Measurements from ENCODE around the gene ACADS.

GRCh38 chr12:120693848-120694247, 31.8 kb upstream of the ACADS start:
- TF ChIP-seq ZNF341 (tag by site-specific recombination; IDR thresholded peaks at IDR 0.05; ENCODE audit: low read depth) (no peak), ZNF214 (tag by site-specific recombination; IDR thresholded peaks at IDR 0.05; ENCODE audit: borderline replicate concordance) (no peak), ZBTB10 (tag by site-specific recombination; IDR thresholded peaks at IDR 0.05) (no peak), YY1 (tag by site-specific recombination; IDR thresholded peaks at IDR 0.05) (no peak)
- TF ChIP-seq, protein P1, sequence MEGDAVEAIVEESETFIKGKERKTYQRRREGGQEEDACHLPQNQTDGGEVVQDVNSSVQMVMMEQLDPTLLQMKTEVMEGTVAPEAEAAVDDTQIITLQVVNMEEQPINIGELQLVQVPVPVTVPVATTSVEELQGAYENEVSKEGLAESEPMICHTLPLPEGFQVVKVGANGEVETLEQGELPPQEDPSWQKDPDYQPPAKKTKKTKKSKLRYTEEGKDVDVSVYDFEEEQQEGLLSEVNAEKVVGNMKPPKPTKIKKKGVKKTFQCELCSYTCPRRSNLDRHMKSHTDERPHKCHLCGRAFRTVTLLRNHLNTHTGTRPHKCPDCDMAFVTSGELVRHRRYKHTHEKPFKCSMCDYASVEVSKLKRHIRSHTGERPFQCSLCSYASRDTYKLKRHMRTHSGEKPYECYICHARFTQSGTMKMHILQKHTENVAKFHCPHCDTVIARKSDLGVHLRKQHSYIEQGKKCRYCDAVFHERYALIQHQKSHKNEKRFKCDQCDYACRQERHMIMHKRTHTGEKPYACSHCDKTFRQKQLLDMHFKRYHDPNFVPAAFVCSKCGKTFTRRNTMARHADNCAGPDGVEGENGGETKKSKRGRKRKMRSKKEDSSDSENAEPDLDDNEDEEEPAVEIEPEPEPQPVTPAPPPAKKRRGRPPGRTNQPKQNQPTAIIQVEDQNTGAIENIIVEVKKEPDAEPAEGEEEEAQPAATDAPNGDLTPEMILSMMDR (tag by site-specific recombination; IDR thresholded peaks at IDR 0.05): no peak

Data from HEK293 (cell line).